Neural progenitor cell (in vitro differentiated cells): Measurements from ENCODE around the gene ZNF618. TPM values are rescaled to one million over a fixed set of nuclear protein-coding genes. Genes with fewer than 3 reads are reported as not detected.

Source experiments
- DNase-seq: peaks from one replicate; pipeline ENCODE4 v3.0.0-alpha.2; 2016; ENCODE audit warnings: low spot score
- H2AFZ ChIP-seq: fragments of 200-600 bp; sonication (generic); replicated peaks from 2 replicates; pipeline ENCODE4 v1.6.1; 2016; ENCODE audit warnings: antibody characterized with exemption
- H3F3A ChIP-seq: fragments of 200-600 bp; sonication (generic); 2 replicates; pipeline ENCODE4 v1.6.1; 2016; ENCODE audit warnings: antibody characterized with exemption, low read depth
- H3K27ac ChIP-seq: fragments of 200-600 bp; sonication (generic); 2 replicates; pipeline ENCODE4 v1.5.1; 2016; ENCODE audit warnings: mild to moderate bottlenecking
- H3K27me3 ChIP-seq: fragments of 200-600 bp; sonication (generic); 2 replicates; pipeline ENCODE4 v1.6.1; 2016; ENCODE audit warnings: mild to moderate bottlenecking, moderate library complexity
- H3K36me3 ChIP-seq: fragments of 200-600 bp; sonication (generic); 2 replicates; pipeline ENCODE4 v1.5.1; 2016
- H3K4me1 ChIP-seq: fragments of 200-600 bp; sonication (generic); 2 replicates; pipeline ENCODE4 v1.6.1; 2016; ENCODE audit warnings: mixed run types
- H3K4me2 ChIP-seq: fragments of 200-600 bp; sonication (generic); 2 replicates; pipeline ENCODE4 v1.6.1; 2016
- H3K4me3 ChIP-seq: fragments of 200-600 bp; sonication (generic); 2 replicates; pipeline ENCODE4 v1.5.1; 2016
- H3K79me2 ChIP-seq: fragments of 200-600 bp; sonication (generic); 2 replicates; pipeline ENCODE4 v1.6.1; 2016; ENCODE audit warnings: low read depth
- H3K9ac ChIP-seq: fragments of 200-600 bp; sonication (generic); 2 replicates; pipeline ENCODE4 v1.6.1; 2016
- H3K9me3 ChIP-seq: fragments of 200-600 bp; sonication (generic); 2 replicates; pipeline ENCODE4 v1.5.1; 2016; ENCODE audit warnings: low read depth
- H4K20me1 ChIP-seq: fragments of 200-600 bp; sonication (generic); 2 replicates; pipeline ENCODE4 v1.6.1; 2016; ENCODE audit warnings: low read depth
- H3K27ac Mint-ChIP-seq: 3 replicates; pipeline ENCODE4 v1.8.0; 2021; ENCODE audit warnings: mixed read lengths
- H3K27me3 Mint-ChIP-seq: 2 replicates; pipeline ENCODE4 v1.8.0; 2022; ENCODE audit warnings: low read depth, mild to moderate bottlenecking, inconsistent platforms, moderate library complexity, mixed read lengths; ENCODE audit not compliant: insufficient read depth
- H3K36me3 Mint-ChIP-seq: 3 replicates; pipeline ENCODE4 v1.8.0; 2021; ENCODE audit warnings: mixed read lengths
- H3K4me1 Mint-ChIP-seq: 3 replicates; pipeline ENCODE4 v1.8.0; 2021; ENCODE audit warnings: mixed read lengths
- H3K4me3 Mint-ChIP-seq: 3 replicates; pipeline ENCODE4 v1.8.0; 2021; ENCODE audit warnings: mild to moderate bottlenecking, moderate library complexity, mixed read lengths
- H3K9me3 Mint-ChIP-seq: 3 replicates; pipeline ENCODE4 v1.8.0; 2020; ENCODE audit warnings: mixed read lengths
- EZH2 ChIP-seq: fragments of 200-600 bp; sonication (generic); IDR thresholded peaks from 2 replicates; pipeline ENCODE4 v1.6.1; 2017; ENCODE audit warnings: antibody characterized with exemption, mild to moderate bottlenecking, moderate library complexity
- EZH2phosphoT487 ChIP-seq: fragments of 200-600 bp; sonication (generic); IDR thresholded peaks from 2 replicates; pipeline ENCODE4 v1.6.1; 2017; ENCODE audit warnings: antibody characterized with exemption
- total RNA-seq: library from RNA; depleted of rRNA; stranded (reverse); fragments of >200 nt; gene quantifications from 2 replicates; pipeline ENCODE4 v1.2.3, GENCODE V29; 2015; ENCODE audit warnings: low replicate concordance
- TF ChIP-seq, protein P1 (sequence below): fragments of 200-600 bp; sonication (generic); IDR thresholded peaks from 2 replicates; pipeline ENCODE4 v1.5.1; 2017; ENCODE audit warnings: antibody characterized with exemption, mild to moderate bottlenecking

The ZNF618 gene
- total RNA-seq, 1 donor from 2014 or later: 10.5 TPM

DNA sequence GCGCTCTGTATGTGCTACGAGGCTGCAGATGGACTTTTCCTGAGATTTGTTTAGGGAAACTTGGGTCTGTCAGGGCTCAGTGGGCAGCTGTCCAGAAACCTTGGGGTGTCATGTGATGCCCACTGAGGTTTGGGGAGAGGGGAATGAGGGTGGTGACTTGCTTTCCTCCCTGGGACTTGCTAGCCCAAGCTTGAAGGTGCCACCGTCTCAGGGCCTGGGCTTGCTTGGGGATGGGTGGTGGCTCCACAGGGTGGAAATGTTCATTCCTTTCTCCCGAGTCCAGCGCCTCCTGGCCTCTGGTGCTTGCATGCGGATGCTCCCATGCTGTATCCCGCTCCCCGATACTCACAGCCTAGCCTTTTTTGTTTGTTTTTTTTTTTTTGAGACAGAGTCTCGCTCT is 33.3 kb downstream of the ZNF618 start:
- peaks cover 76% of the 10 kb centered on the region for H4K20me1 ChIP-seq

DNA sequence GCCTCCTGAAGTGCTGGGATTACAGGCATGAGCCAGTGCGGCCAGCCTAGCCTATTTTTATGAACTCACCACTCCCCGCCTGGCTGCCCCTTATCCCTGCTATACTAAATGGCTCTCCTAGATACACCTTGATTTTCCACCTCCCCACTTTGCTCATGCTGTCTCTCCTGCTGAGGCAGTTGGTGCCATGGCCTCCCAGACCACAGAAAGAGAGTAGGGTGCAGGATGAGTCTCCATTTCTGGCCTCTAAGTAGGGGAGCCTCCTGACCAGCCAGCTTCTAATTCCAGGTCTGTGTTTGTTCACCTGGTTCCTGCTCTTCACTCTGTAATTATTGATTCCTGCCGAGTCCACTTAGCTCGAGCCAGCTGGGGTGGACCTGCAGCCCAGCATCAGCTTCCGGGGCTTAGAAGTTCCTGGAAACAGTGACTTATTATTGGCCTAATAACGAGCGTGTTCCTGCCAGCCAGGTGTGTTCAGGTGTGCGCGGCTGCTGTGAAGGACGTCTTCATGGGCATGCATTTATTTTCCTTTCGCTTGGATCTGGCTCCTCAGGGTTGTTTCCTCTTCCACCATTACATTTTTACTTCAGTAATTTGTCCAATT is 34.0 kb downstream of the ZNF618 start:
- Mint-ChIP-seq H3K36me3 (peaks cover 13% of the 10 kb centered on the region), H3K4me3 (no peak overlapping the region), H3K27me3 (peaks cover 2% of the 10 kb centered on the region), H3K27ac (peak overlapping the region; percentile 65), H3K4me1 (peaks cover 15% of the 10 kb centered on the region), H3K9me3 (peaks cover 2% of the 10 kb centered on the region)
- no peaks in the 10 kb centered on the region for H3K27me3 ChIP-seq
- H3F3A ChIP-seq: no peaks in the 10 kb centered on the region
- TF ChIP-seq EZH2phosphoT487: no peak
- TF ChIP-seq EZH2: no peak
- TF ChIP-seq, protein P1, sequence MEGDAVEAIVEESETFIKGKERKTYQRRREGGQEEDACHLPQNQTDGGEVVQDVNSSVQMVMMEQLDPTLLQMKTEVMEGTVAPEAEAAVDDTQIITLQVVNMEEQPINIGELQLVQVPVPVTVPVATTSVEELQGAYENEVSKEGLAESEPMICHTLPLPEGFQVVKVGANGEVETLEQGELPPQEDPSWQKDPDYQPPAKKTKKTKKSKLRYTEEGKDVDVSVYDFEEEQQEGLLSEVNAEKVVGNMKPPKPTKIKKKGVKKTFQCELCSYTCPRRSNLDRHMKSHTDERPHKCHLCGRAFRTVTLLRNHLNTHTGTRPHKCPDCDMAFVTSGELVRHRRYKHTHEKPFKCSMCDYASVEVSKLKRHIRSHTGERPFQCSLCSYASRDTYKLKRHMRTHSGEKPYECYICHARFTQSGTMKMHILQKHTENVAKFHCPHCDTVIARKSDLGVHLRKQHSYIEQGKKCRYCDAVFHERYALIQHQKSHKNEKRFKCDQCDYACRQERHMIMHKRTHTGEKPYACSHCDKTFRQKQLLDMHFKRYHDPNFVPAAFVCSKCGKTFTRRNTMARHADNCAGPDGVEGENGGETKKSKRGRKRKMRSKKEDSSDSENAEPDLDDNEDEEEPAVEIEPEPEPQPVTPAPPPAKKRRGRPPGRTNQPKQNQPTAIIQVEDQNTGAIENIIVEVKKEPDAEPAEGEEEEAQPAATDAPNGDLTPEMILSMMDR: no peak
- no peak for DNase-seq
- H3K4me3 ChIP-seq: no peak overlapping the region
- no peak overlapping the region for H3K9ac ChIP-seq
- peaks cover 19% of the 10 kb centered on the region for H3K4me1 ChIP-seq
- H3K36me3 ChIP-seq: no peaks in the 10 kb centered on the region
- H3K4me2 ChIP-seq: no peak overlapping the region
- no peaks in the 10 kb centered on the region for H3K9me3 ChIP-seq
- no peak overlapping the region for H3K27ac ChIP-seq
- no peak overlapping the region for H2AFZ ChIP-seq
- peaks cover 71% of the 10 kb centered on the region for H3K79me2 ChIP-seq
- peaks cover 83% of the 10 kb centered on the region for H4K20me1 ChIP-seq

More for the DNA sequence above, 33.3 kb downstream of the ZNF618 start:
- peaks cover 2% of the 10 kb centered on the region for H3K27me3 Mint-ChIP-seq
- no peak overlapping the region for H3K4me2 ChIP-seq
- H3K4me3 ChIP-seq: no peak overlapping the region
- H3K27ac ChIP-seq: no peak overlapping the region
- no peak overlapping the region for H3K9ac ChIP-seq
- H3K4me3 Mint-ChIP-seq: no peak overlapping the region
- peaks cover 73% of the 10 kb centered on the region for H3K79me2 ChIP-seq
- no peaks in the 10 kb centered on the region for H3K36me3 ChIP-seq
- no peaks in the 10 kb centered on the region for H3F3A ChIP-seq
- peaks cover 17% of the 10 kb centered on the region for H3K36me3 Mint-ChIP-seq
- H2AFZ ChIP-seq: no peak overlapping the region
- peaks cover 19% of the 10 kb centered on the region for H3K4me1 ChIP-seq
- H3K27me3 ChIP-seq: no peaks in the 10 kb centered on the region
- no peak for DNase-seq
- no peak overlapping the region for H3K27ac Mint-ChIP-seq
- H3K9me3 ChIP-seq: no peaks in the 10 kb centered on the region
- no peak for TF ChIP-seq EZH2
- peaks cover 15% of the 10 kb centered on the region for H3K4me1 Mint-ChIP-seq
- peaks cover 6% of the 10 kb centered on the region for H3K9me3 Mint-ChIP-seq

DNA sequence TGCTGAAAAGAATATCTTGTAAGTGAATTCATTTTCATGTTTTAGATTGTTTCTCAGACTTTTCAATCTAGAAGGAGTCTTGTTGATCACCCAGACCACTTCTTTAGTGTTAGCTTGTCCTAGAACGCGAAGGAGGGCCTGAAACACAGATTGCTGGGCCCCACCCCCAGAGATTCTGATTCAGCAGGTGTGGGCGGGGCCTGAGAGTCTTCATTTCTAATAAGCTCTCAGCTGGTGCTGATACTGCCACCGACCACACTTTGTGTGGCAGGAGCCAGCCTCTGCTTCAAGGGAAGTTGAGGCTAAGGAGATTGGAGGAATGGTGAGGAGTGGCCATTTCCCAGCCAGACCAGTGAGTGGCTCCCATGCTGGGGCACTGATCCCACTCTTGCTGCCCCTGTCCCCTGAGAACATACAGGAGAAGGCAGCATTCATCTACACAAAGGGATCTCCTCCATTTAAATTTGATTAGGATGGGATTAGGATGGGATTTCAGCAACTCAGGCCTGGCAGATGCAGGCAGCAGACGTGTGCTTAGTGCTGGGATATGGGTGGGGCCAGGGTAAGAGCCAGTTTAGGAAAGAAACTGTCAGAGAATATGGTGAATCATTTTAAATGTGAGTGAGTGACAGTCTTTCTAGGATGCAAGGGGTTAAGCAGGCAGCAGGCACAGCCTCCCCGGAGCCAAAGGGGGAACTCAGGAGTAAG is 35.9 kb downstream of the ZNF618 start:
- Mint-ChIP-seq H3K4me3 (no peak overlapping the region), H3K27me3 (peaks cover 3% of the 10 kb centered on the region)
- H3K79me2 ChIP-seq: peaks cover 57% of the 10 kb centered on the region

More for the DNA sequence above, 35.9 kb downstream of the ZNF618 start:
- peak; percentile 40 for DNase-seq
- TF ChIP-seq EZH2 (no peak), EZH2phosphoT487 (no peak)
- TF ChIP-seq, protein P1: no peak
- peaks cover 19% of the 10 kb centered on the region for H3K4me1 ChIP-seq
- H3K27ac ChIP-seq: no peak overlapping the region
- H3K9me3 ChIP-seq: no peaks in the 10 kb centered on the region
- no peak overlapping the region for H3K9ac ChIP-seq
- H3F3A ChIP-seq: no peaks in the 10 kb centered on the region
- H3K36me3 Mint-ChIP-seq: peaks cover 9% of the 10 kb centered on the region
- peaks cover 96% of the 10 kb centered on the region for H4K20me1 ChIP-seq
- peak overlapping the region; percentile 43 for H3K4me2 ChIP-seq
- H3K36me3 ChIP-seq: no peaks in the 10 kb centered on the region
- H3K27me3 ChIP-seq: no peaks in the 10 kb centered on the region
- no peak overlapping the region for H3K4me3 ChIP-seq
- peaks cover 15% of the 10 kb centered on the region for H3K4me1 Mint-ChIP-seq
- H3K27ac Mint-ChIP-seq: peak overlapping the region; percentile 91
- no peaks in the 10 kb centered on the region for H3K9me3 Mint-ChIP-seq
- H2AFZ ChIP-seq: no peak overlapping the region
